ENCODE measurements around the gene DENND4A.

The DENND4A gene

GRCh38 chr15:65611888-65612615, 180.0 kb downstream of the DENND4A start:
- H3K36me3 ChIP-seq (ENCODE audit: control insufficient read depth, insufficient read depth, low read length) = peaks cover 2% of the 10 kb centered on the region; the same call in 1 of the 2 replicates

GRCh38 chr15:65610871-65611718, 181.0 kb downstream of the DENND4A start, which contains the start of gene INTS14:
INTS14 (minus strand) TSS chr15:65611131; CDS start chr15:65607380, 3,751 bp downstream.
- H3K36me3 ChIP-seq (ENCODE audit: control insufficient read depth, insufficient read depth, low read length) = peaks cover 6% of the 10 kb centered on the region; the same call in 1 of the 2 replicates
- peak within 1 kb of the TSS; percentile 84 for H3K4me3 ChIP-seq (ENCODE audit: low read depth, low read length)
- no peaks in the 10 kb centered on the region for H3K27me3 ChIP-seq (ENCODE audit: control insufficient read depth, insufficient read depth, low read length)
- H3K9ac ChIP-seq (ENCODE audit: low read depth, low read length) = peak within 1 kb of the TSS; percentile 93
- peaks cover 13% of the 10 kb centered on the region for H3K4me1 ChIP-seq (ENCODE audit: control insufficient read depth, insufficient read depth, low read length)
- H3K27ac ChIP-seq (ENCODE audit: low read depth, low read length) = peak within 1 kb of the TSS; percentile 90
- H3K9me3 ChIP-seq (ENCODE audit: control insufficient read depth, insufficient read depth, low read length) = no peaks in the 10 kb centered on the region

More at GRCh38 chr15:65611888-65612615, 180.0 kb downstream of the DENND4A start:
- Histone ChIP-seq H3K4me1 (ENCODE audit: control insufficient read depth, insufficient read depth, low read length) (peaks cover 13% of the 10 kb centered on the region), H3K4me3 (ENCODE audit: low read depth, low read length) (peak overlapping the region; percentile 84), H3K9ac (ENCODE audit: low read depth, low read length) (peak overlapping the region; percentile 73), H3K27me3 (ENCODE audit: control insufficient read depth, insufficient read depth, low read length) (no peaks in the 10 kb centered on the region), H3K9me3 (ENCODE audit: control insufficient read depth, insufficient read depth, low read length) (no peaks in the 10 kb centered on the region), H3K27ac (ENCODE audit: low read depth, low read length) (peak overlapping the region; percentile 90)
